ENCODE results near the gene POC1A.
"Not testable (repeated sequence)": the region's sequence is repeated elsewhere in the genome, so short reads cannot be mapped to it uniquely, and the experiment has no call there.

The POC1A gene

GRCh38 chr3:52041118-52041731 is 113.0 kb downstream of the POC1A start:
- no peak for FAIRE-seq

- no peak for FAIRE-seq
These were observed 113.6 kb downstream of the POC1A start for GRCh38 chr3:52040600-52040999.

GRCh38 chr3:52039846-52040245 is 114.4 kb downstream of the POC1A start:
- FAIRE-seq, result no peak

- FAIRE-seq, result no peak
These were observed 114.8 kb downstream of the POC1A start for GRCh38 chr3:52039426-52039825.

- FAIRE-seq, result no peak
These were observed 116.0 kb downstream of the POC1A start for GRCh38 chr3:52038227-52038626.

- no peak for FAIRE-seq
These were observed 116.9 kb downstream of the POC1A start for GRCh38 chr3:52037291-52037690.

- no peak for FAIRE-seq
These were observed 117.4 kb downstream of the POC1A start for GRCh38 chr3:52036829-52037228.

- no peak for FAIRE-seq
These were observed 118.0 kb downstream of the POC1A start for GRCh38 chr3:52036222-52036694.

- no peak for FAIRE-seq
These were observed 119.6 kb downstream of the POC1A start for GRCh38 chr3:52034651-52035050.

- FAIRE-seq, result no peak
These were observed 120.0 kb downstream of the POC1A start for GRCh38 chr3:52034212-52034611.

GRCh38 chr3:52033748-52034147 is 120.5 kb downstream of the POC1A start:
- not testable (repeated sequence) for FAIRE-seq

GRCh38 chr3:52032702-52033408 is 121.4 kb downstream of the POC1A start:
- no peak for FAIRE-seq

- FAIRE-seq, result no peak
These were observed 122.3 kb downstream of the POC1A start for GRCh38 chr3:52031896-52032295.

- no peak for FAIRE-seq
These were observed 123.4 kb downstream of the POC1A start for GRCh38 chr3:52030714-52031310.

GRCh38 chr3:52029535-52029934 is 124.7 kb downstream of the POC1A start:
- no peak for FAIRE-seq

GRCh38 chr3:52029053-52029452 is 125.2 kb downstream of the POC1A start:
- no peak for FAIRE-seq

- FAIRE-seq, result no peak
These were observed 125.7 kb downstream of the POC1A start for GRCh38 chr3:52028572-52028971.

GRCh38 chr3:52026041-52026440 is 128.2 kb downstream of the POC1A start:
- no peak for FAIRE-seq

GRCh38 chr3:52025453-52025852 is 128.8 kb downstream of the POC1A start:
- FAIRE-seq, result no peak

Data from G401.6 (cell line).